HUES64 (cell line): ENCODE measurements around the gene EHMT2.
"Not testable (repeated sequence)": the region's sequence is repeated elsewhere in the genome, so short reads cannot be mapped to it uniquely, and the experiment has no call there.

Experiments used
- H3K27ac ChIP-seq: 2 replicates; pipeline ENCODE4 v1.7.0; 2013; ENCODE audit warnings: low read depth, low read length, inconsistent platforms
- H3K27me3 ChIP-seq: 2 replicates; pipeline ENCODE4 v1.6.1; 2013; ENCODE audit warnings: mild to moderate bottlenecking, low read length; ENCODE audit not compliant: insufficient read depth
- H3K36me3 ChIP-seq: 2 replicates; pipeline ENCODE4 v1.6.1; 2013; ENCODE audit warnings: mild to moderate bottlenecking, low read length; ENCODE audit not compliant: insufficient read depth
- H3K4me1 ChIP-seq: 2 replicates; pipeline ENCODE4 v1.6.1; 2013; ENCODE audit warnings: mild to moderate bottlenecking, low read length, moderate library complexity; ENCODE audit not compliant: insufficient read depth
- H3K4me3 ChIP-seq: 2 replicates; pipeline ENCODE4 v1.5.1; 2013; ENCODE audit warnings: mild to moderate bottlenecking, low read length, moderate library complexity
- H3K9ac ChIP-seq: 2 replicates; pipeline ENCODE4 v1.6.1; 2013; ENCODE audit warnings: mild to moderate bottlenecking, low read depth, low read length
- H3K9me3 ChIP-seq: 2 replicates; pipeline ENCODE4 v1.6.1; 2013; ENCODE audit warnings: low read depth, low read length; ENCODE audit not compliant: insufficient read depth
- WGBS: fragments of 150-250, 120-280 bp; methylation state at CpG from one replicate; pipeline ENCODE4 v1.1.7; 2013; ENCODE audit warnings: missing lambda C conversion rate; 5-methylcytosine and 5-hydroxymethylcytosine counted together

Gene EHMT2

DNA sequence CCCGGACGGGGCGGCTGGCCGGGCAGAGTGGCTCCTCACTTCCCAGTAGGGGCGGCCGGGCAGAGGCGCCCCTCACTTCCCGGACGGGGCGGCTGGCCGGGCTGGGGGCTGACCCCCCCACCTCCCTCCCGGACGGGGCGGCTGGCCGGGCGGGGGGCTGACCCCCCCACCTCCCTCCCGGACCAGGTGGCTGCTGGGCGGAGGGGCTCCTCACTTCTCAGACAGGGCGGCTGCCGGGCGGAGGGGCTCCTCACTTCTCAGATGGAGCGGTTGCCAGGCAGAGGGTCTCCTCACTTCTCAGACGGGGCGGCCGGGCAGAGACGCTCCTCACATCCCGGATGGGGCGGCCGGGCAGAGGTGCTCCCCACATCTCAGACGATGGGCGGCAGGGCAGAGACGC, 34.6 kb upstream of the EHMT2 start:
- not testable (repeated sequence) for H3K9me3 ChIP-seq, H3K4me3 ChIP-seq, H3K4me1 ChIP-seq, H3K9ac ChIP-seq, H3K27me3 ChIP-seq, H3K27ac ChIP-seq, H3K36me3 ChIP-seq
- 92% methylated on average over 28 of the region's 32 CpGs for WGBS

DNA sequence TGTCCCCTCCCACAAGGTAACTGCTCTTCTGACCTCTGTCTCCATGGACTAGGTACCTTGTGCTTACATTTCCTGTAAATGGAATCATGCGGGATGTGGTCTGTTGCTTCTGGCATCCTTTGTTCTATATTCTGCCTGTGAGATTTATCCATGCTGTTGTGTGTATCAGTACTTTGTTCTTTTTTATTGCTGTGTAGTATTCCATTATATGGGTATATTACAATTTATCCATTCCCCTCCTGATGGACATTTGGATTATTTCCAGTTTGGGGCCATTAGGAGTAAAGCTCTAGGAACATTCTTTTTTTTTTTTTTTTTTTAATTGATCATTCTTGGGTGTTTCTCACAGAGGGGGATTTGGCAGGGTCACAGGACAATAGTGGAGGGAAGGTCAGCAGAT, 33.5 kb upstream of the EHMT2 start:
- H3K9ac ChIP-seq = no peak overlapping the region
- WGBS = 100% methylated on average over 1 of the region's 1 CpG
- no peaks in the 10 kb centered on the region for H3K36me3 ChIP-seq
- H3K4me1 ChIP-seq = no peaks in the 10 kb centered on the region
- no peak overlapping the region for H3K4me3 ChIP-seq
- H3K27me3 ChIP-seq = no peaks in the 10 kb centered on the region
- no peak overlapping the region for H3K27ac ChIP-seq
- 0 out of 2 replicates have a peak, but pooled peaks cover 3% of the 10 kb centered on the region for H3K9me3 ChIP-seq

DNA sequence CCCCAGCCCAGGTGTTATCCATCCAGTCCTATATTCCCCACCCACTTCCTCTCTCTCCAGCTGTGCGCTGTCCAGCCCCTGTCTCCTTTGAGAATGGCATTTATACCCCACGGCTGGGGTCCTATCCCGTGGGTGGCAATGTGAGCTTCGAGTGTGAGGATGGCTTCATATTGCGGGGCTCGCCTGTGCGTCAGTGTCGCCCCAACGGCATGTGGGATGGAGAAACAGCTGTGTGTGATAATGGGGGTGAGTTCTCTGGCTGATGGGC, 31.1 kb upstream of the EHMT2 start:
- Histone ChIP-seq H3K4me1 (no peaks in the 10 kb centered on the region), H3K4me3 (no peak overlapping the region), H3K9me3 (0 out of 2 replicates have a peak, but pooled peaks cover 3% of the 10 kb centered on the region), H3K36me3 (no peaks in the 10 kb centered on the region), H3K27me3 (no peaks in the 10 kb centered on the region), H3K27ac (no peak overlapping the region), H3K9ac (no peak overlapping the region)
- 90% methylated on average over 9 of the region's 9 CpGs for WGBS

DNA sequence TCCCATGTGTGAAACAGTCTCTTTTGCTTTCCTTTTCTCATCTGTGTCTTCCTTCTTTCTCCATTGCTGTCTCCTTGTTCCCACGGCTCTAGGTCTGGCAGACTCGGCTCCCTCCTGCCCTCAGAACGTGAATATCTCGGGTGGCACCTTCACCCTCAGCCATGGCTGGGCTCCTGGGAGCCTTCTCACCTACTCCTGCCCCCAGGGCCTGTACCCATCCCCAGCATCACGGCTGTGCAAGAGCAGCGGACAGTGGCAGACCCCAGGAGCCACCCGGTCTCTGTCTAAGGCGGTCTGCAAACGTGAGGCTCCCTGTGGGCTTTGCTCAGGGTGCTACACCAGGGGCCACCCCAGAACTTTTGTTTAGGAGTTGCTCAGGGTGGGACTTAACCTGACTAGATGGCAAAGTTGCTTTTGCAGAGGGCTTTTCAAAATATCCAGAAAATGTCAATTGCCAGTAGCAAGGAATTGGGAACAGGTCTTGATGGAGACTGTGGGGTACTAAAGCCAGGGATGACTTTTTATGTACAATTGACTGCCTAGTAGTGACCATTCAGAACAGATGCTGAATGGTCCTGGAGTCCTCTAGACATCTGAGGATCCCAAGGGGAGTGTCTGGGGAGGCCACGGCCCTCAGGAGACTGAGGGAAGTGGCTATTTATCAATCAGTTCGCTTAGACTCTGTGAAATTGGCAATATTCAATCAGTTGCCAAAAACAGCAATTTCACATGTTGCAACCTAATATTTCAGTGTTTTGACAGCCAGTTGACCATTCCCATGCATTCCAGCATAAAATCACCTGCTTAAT, 30.6 kb upstream of the EHMT2 start:
- H3K4me3 ChIP-seq = no peak overlapping the region
- H3K9me3 ChIP-seq = 0 out of 2 replicates have a peak, but pooled peaks cover under 1% of the 10 kb centered on the region
- H3K27me3 ChIP-seq = no peaks in the 10 kb centered on the region
- H3K27ac ChIP-seq = no peak overlapping the region
- no peaks in the 10 kb centered on the region for H3K36me3 ChIP-seq
- WGBS = 90% methylated on average over 11 of the region's 11 CpGs
- no peak overlapping the region for H3K9ac ChIP-seq
- no peaks in the 10 kb centered on the region for H3K4me1 ChIP-seq

DNA sequence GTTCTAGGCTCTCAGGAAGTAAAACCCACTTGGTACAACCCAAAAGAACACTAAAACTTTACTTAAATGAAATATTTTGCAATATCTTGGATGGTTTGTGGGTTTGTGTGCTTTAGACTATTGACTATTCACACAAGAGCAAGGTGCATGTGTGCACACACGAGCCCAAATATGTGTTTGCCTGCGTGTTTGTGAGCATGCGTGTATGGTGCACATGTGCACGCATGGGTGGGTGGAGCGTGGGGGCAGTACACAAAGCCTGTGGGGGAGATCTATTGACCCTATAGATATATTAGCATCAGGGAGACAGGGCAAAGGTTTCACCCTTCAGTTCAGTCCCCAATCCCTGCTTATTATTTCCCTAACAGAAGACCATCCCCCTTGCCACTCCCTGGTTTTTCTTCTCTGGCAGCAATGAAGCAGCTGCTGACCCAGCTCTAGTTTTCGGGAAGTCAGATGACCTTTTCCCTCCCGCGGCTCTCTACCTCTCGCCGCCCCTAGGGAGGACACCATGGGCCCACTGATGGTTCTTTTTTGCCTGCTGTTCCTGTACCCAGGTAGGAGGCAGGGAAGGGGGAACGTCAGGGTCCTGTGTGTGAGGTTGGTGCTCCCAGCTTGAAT, 29.9 kb upstream of the EHMT2 start, which contains the start of gene C2:
TSS of gene C2 (plus strand) at position 476 of the 621 bp plus-strand sequence. CDS start at position 512, 36 bp downstream.
- Histone ChIP-seq H3K4me1 (no peaks in the 10 kb centered on the region), H3K36me3 (no peaks in the 10 kb centered on the region), H3K9ac (no peak within 1 kb of the TSS), H3K27me3 (no peaks in the 10 kb centered on the region), H3K4me3 (no peak within 1 kb of the TSS), H3K27ac (no peak within 1 kb of the TSS), H3K9me3 (no peaks in the 10 kb centered on the region)
- WGBS = 78% methylated on average over 11 of the region's 11 CpGs

DNA sequence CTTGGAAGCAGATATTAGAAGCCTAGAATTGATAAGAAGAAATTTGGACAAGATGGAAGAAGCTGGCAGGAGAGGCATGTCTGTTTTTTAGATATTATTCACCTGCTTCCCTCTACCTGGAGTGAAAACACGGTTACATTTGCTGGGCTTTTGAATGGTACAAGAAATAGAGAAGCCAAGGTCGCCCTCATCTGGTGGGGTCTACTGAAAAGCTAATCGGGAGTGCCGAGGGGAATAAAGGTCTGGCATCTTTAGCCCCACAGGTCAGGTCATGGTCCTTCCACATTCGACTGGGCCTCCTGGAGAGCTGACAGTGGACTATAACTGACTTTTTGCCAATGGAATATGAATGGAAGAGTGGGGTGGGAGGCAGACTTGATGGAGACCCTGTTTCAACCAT, 25.4 kb upstream of the EHMT2 start:
- H3K9ac ChIP-seq = no peak overlapping the region
- WGBS = 28% methylated on average over 5 of the region's 5 CpGs
- no peak overlapping the region for H3K27ac ChIP-seq
- H3K9me3 ChIP-seq = no peaks in the 10 kb centered on the region
- H3K4me1 ChIP-seq = no peaks in the 10 kb centered on the region
- H3K36me3 ChIP-seq = no peaks in the 10 kb centered on the region
- H3K27me3 ChIP-seq = no peaks in the 10 kb centered on the region
- H3K4me3 ChIP-seq = no peak overlapping the region

DNA sequence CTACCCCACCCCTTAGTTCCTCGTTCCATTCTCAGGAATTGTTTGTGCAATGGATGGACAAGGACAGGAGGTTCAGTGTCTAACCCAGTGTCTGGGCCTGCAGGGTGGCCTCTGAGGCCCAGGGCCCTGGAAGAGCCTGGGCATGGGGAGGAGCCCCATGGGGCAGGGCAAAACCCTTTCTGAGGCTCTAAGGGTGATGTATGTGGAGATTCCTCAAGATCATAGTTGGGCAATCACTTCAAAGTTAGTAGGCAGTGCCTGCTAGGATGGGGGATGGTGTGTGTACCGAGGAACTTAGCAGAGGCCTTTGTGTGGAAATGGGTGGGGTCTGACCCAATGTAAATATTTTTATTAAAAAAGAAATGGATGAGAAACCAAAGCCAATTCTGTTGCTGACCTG, 23.3 kb upstream of the EHMT2 start:
- no peak overlapping the region for H3K4me3 ChIP-seq
- H3K9ac ChIP-seq = no peak overlapping the region
- H3K4me1 ChIP-seq = no peaks in the 10 kb centered on the region
- no peaks in the 10 kb centered on the region for H3K9me3 ChIP-seq
- 75% methylated on average over 2 of the region's 2 CpGs for WGBS
- no peaks in the 10 kb centered on the region for H3K27me3 ChIP-seq
- no peaks in the 10 kb centered on the region for H3K36me3 ChIP-seq
- H3K27ac ChIP-seq = no peak overlapping the region

DNA sequence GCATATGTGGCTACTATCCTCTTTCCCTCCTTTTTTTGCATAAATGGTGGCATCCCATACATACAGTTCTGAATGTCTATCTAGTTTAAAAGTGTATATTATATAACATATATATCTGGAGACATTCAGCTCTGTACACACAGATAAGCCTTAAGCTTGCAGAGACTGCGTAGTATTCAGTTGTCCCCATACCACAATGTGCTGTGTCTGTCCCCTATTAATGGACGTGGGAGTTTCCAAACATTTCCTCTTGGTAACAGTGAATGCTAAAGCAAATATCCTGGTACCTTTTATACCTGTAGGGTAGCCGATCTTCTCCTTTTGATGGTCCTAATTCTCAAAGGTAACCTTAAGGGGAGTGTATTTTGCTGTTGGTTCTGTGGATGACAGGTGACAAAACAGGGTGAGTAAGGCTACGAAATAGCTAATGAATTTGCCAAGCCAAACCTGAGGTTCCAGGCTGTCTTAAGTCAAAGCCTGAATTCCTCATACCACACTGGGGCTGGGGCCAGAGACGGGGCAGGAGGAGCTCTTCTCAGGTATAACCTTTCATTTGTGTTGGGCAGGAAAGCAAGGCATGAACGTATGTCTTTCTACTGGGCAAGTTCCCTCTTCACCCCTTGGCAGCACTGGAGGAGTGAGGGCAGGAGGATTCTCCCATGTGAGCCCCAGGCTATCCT, 22.3 kb upstream of the EHMT2 start:
- Histone ChIP-seq H3K27ac (no peak overlapping the region), H3K9ac (no peak overlapping the region), H3K4me1 (no peaks in the 10 kb centered on the region), H3K4me3 (no peak overlapping the region), H3K27me3 (no peaks in the 10 kb centered on the region), H3K36me3 (no peaks in the 10 kb centered on the region), H3K9me3 (no peaks in the 10 kb centered on the region)
- WGBS = 78% methylated on average over 6 of the region's 6 CpGs

DNA sequence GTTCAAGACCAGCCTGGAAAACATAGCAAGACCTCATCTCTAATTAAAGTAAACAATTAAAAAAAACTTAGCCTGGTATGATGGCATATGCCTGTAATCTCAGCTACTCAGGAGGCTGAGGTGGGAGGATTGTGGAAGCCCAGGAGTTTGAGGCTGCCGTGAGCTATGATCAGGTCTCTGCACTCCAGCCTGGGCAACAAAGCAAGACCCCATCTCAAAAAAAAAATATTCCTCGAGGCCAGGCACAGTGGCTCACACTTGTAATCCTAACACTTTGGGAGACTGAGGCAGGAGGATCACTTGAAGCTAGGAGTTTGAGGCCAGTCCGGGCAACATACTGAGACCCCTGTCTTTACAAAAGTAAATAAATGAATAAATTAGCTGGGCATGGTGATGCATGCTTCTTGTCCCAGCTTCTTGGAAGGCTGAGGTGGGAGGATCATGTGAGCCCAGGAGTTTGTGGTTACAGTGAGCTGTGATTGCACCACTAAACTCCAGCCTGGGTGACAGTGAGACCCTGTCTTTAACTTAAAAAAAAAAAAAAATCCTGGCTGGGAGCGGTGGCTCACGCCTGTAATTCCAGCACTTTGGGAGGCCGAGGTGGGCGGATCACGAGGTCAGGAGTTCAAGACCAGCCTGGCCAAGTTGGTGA, 20.7 kb upstream of the EHMT2 start:
- Histone ChIP-seq H3K9ac (no peak overlapping the region), H3K27ac (no peak overlapping the region), H3K4me1 (no peaks in the 10 kb centered on the region), H3K36me3 (no peaks in the 10 kb centered on the region), H3K9me3 (no peaks in the 10 kb centered on the region), H3K27me3 (no peaks in the 10 kb centered on the region), H3K4me3 (no peak overlapping the region)
- WGBS = 94% methylated on average over 8 of the region's 8 CpGs

DNA sequence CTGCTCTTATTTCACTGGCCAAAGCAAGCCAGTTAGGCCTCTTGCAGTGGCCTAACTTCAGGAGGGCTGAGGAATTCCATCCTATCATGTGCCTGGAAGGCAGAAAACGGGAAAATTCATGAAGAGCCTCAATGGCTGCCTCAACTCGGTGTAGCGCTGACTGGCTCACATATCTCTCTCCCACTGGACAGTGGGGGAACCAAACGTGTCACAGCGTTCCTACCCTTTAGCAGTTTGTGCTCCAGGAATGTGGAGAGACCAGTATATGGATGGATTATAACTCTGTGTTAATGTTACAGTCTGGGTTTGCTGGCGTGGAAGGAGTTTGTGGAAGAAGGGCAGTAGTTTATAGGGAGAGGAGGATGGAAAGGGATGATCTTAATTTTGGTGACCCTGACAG, 18.3 kb upstream of the EHMT2 start:
- 82% methylated on average over 6 of the region's 6 CpGs for WGBS
- no peaks in the 10 kb centered on the region for H3K27me3 ChIP-seq

DNA sequence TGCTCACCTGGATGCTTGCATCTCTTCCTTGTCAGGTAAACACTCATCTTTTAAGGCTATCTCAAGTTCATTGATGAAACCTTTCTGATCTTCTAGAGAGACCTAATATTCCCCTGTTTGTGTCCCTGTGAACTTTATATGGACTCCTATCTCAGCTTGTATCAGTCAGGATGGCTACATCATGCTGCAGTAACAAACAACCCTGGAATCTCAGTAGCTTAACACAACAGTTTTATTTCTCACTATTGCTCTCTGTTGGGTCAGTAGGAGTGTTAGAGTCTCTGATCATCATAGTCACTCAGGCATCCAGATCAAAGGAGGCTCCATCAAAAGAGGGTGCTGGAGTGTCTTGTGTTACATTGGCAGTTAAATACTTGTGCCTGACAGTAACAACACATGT, 17.9 kb upstream of the EHMT2 start:
- no peaks in the 10 kb centered on the region for H3K36me3 ChIP-seq
- no peaks in the 10 kb centered on the region for H3K9me3 ChIP-seq
- no peaks in the 10 kb centered on the region for H3K4me1 ChIP-seq
- H3K27ac ChIP-seq = no peak overlapping the region
- H3K4me3 ChIP-seq = no peak overlapping the region
- H3K9ac ChIP-seq = no peak overlapping the region
- no peaks in the 10 kb centered on the region for H3K27me3 ChIP-seq

More for the DNA sequence above, 18.3 kb upstream of the EHMT2 start:
- Histone ChIP-seq H3K36me3 (no peaks in the 10 kb centered on the region), H3K27ac (no peak overlapping the region), H3K9ac (no peak overlapping the region), H3K9me3 (no peaks in the 10 kb centered on the region), H3K4me1 (no peaks in the 10 kb centered on the region), H3K4me3 (no peak overlapping the region)
